PC-9 (cell line): ENCODE measurements around the gene PSG4. TPM values are rescaled to one million over a fixed set of nuclear protein-coding genes. Genes with fewer than 3 reads are reported as not detected.
A peak's percentile ranks its signal among the peaks of the same experiment; 100 is the strongest.
"Not testable (repeated sequence)": the region's sequence is repeated elsewhere in the genome, so short reads cannot be mapped to it uniquely, and the experiment has no call there.

Source experiments
- BruUV-seq: library from RNA; stranded (reverse); fragments of 400-500 nt; replicated peaks from 2 replicates; lab custom pipeline; 2021; lab: Mats Ljungman, UMichigan
- CTCF ChIA-PET: fragments of 300-600 bp; sonication (Branson Sonifier 250); formaldehyde crosslinking; loops from one replicate; lab custom pipeline; 2022; ENCODE audit warnings: antibody characterized with exemption; lab: Charles Lee
- POLR2A ChIA-PET: fragments of 300-600 bp; sonication (Branson Sonifier 250); formaldehyde crosslinking; loops from one replicate; lab custom pipeline; 2022; ENCODE audit warnings: antibody characterized with exemption; ENCODE audit not compliant: unreplicated experiment; lab: Charles Lee
- DNase-seq, 2 experiments: peaks; one replicate each; pipeline versions ENCODE4 v3.0.0 to v3.0.0-alpha.2; 2015 to 2022; ENCODE audit warnings: mixed read lengths in 1 of 2
- H2AFZ ChIP-seq: fragments of 200-600 bp; sonication (generic); 2 replicates; pipeline ENCODE4 v1.8.1; 2017; ENCODE audit warnings: antibody characterized with exemption
- H3F3A ChIP-seq: fragments of 200-600 bp; sonication (generic); 2 replicates; pipeline ENCODE4 v1.8.1; 2017; ENCODE audit warnings: antibody characterized with exemption, mild to moderate bottlenecking, low read depth; ENCODE audit not compliant: insufficient read depth
- H3K27ac ChIP-seq: fragments of 200-600 bp; sonication (generic); 2 replicates; pipeline ENCODE4 v1.6.1; 2016; ENCODE audit warnings: mixed run types
- H3K27me3 ChIP-seq: fragments of 200-600 bp; sonication (generic); 2 replicates; pipeline ENCODE4 v1.6.1; 2016; ENCODE audit warnings: low read depth, mixed run types; ENCODE audit not compliant: insufficient read depth
- H3K36me3 ChIP-seq: fragments of 200-600 bp; sonication (generic); 2 replicates; pipeline ENCODE4 v1.6.1; 2016; ENCODE audit warnings: low read depth, mixed run types
- H3K4me1 ChIP-seq: fragments of 200-600 bp; sonication (generic); replicated peaks from 2 replicates; pipeline ENCODE4 v1.6.1; 2016; ENCODE audit warnings: mixed run types; ENCODE audit not compliant: insufficient read depth
- H3K4me2 ChIP-seq: fragments of 200-600 bp; sonication (generic); 2 replicates; pipeline ENCODE4 v1.6.1; 2017; ENCODE audit warnings: mixed run types
- H3K4me3 ChIP-seq: fragments of 200-600 bp; sonication (generic); 2 replicates; pipeline ENCODE4 v1.6.1; 2016; ENCODE audit warnings: mixed run types
- H3K79me2 ChIP-seq: fragments of 200-600 bp; sonication (generic); 2 replicates; pipeline ENCODE4 v1.6.1; 2017; ENCODE audit warnings: low read depth, mixed run types
- H3K9me2 ChIP-seq: fragments of 200-600 bp; sonication (generic); 2 replicates; pipeline ENCODE4 v1.8.1; 2017; ENCODE audit warnings: mild to moderate bottlenecking; ENCODE audit not compliant: insufficient read depth
- H3K9me3 ChIP-seq: fragments of 200-600 bp; sonication (generic); 2 replicates; pipeline ENCODE4 v1.8.1; 2016; ENCODE audit warnings: low read depth; ENCODE audit not compliant: insufficient read depth
- H4K20me1 ChIP-seq: fragments of 200-600 bp; sonication (generic); 2 replicates; pipeline ENCODE4 v1.8.1; 2017; ENCODE audit not compliant: insufficient read depth
- CTCF ChIP-seq: fragments of 200-600 bp; sonication (generic); conservative IDR thresholded peaks from 2 replicates; pipeline ENCODE4 v1.6.1; 2017; ENCODE audit warnings: mixed run types, antibody characterized with exemption, mild to moderate bottlenecking, moderate library complexity
- EZH2 ChIP-seq: fragments of 200-600 bp; sonication (generic); IDR thresholded peaks from 2 replicates; pipeline ENCODE4 v1.8.0; 2017; ENCODE audit warnings: antibody characterized with exemption, low read depth
- intact Hi-C: fragments of 100-400 bp; cut with micrococcal nuclease; formaldehyde crosslinking; loops from one replicate; pipeline ENCODE4 v1.10.0; 2022; ENCODE audit not compliant: unreplicated experiment
- total RNA-seq: library from RNA; stranded (reverse); gene quantifications from 2 replicates; pipeline ENCODE4 v1.2.3, GENCODE V29; 2021

Gene PSG4
- total RNA-seq, 1 experiment from 2014 or later, result 0.24 TPM

- CTCF ChIA-PET, H3K4me3 ChIP-seq, H3K4me2 ChIP-seq, POLR2A ChIA-PET, H4K20me1 ChIP-seq, H3K36me3 ChIP-seq, H2AFZ ChIP-seq, intact Hi-C loops, BruUV-seq, H3K9me2 ChIP-seq, H3K9me3 ChIP-seq, H3K79me2 ChIP-seq, DNase-seq, H3K27me3 ChIP-seq, H3K27ac ChIP-seq: not testable (repeated sequence)
- H3F3A ChIP-seq, result peaks cover 15% of the 10 kb centered on the region
- peaks cover 37% of the 10 kb centered on the region for H3K4me1 ChIP-seq
These were observed 39.5 kb downstream of the PSG4 start for GRCh38 chr19:43165906-43166305.

- Histone ChIP-seq H3K27ac (peak overlapping the region; percentile 58), H3K4me2 (peak overlapping the region; percentile 44), H3F3A (peaks cover 15% of the 10 kb centered on the region), H3K4me1 (peaks cover 49% of the 10 kb centered on the region)
- H3K36me3 ChIP-seq, H3K9me3 ChIP-seq, DNase-seq, POLR2A ChIA-PET, H3K79me2 ChIP-seq, H3K4me3 ChIP-seq, CTCF ChIA-PET, H2AFZ ChIP-seq, intact Hi-C loops, H3K27me3 ChIP-seq, H3K9me2 ChIP-seq, H4K20me1 ChIP-seq, BruUV-seq: not testable (repeated sequence)
These were observed 42.3 kb downstream of the PSG4 start for GRCh38 chr19:43163135-43163534.

DNA sequence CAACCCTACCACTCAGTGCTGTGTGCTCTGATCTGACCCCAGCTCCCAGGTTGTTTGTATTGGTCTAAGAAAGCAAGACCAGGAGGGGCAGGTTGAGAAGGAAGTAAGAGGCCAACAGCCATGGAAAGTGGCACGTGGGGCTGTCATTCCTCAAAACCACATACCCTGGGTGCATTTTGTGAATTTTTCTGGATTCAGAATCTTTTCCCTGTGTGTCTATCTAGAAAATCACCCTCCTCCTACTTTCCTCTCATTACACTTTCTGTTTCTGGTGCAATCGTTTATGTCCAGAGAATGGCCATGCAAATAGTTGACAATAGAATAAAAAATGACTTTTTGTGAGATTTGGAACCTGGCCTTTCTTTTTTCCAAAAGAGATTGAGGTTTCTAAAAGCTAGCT lies 43.2 kb downstream of the PSG4 start:
- H3K27me3 ChIP-seq, H3K9me2 ChIP-seq, H4K20me1 ChIP-seq, CTCF ChIA-PET, intact Hi-C loops, H3K36me3 ChIP-seq, H3K9me3 ChIP-seq, BruUV-seq, H3K79me2 ChIP-seq, H2AFZ ChIP-seq: not testable (repeated sequence)
- Histone ChIP-seq H3F3A (peaks cover 15% of the 10 kb centered on the region), H3K4me3 (0 out of 2 replicates have a peak overlapping the region, but pooled peaks have one; percentile 33), H3K4me2 (peak overlapping the region; percentile 69), H3K4me1 (peaks cover 49% of the 10 kb centered on the region), H3K27ac (peak overlapping the region; percentile 92)
- DNase-seq, result peak; percentile 35 to 77
- POLR2A ChIA-PET, result interaction anchor here (0.7 kb wide), 1 partner anchor 371 kb away, joined by 3 read pairs; no protein-coding TSS in a partner anchor

DNA sequence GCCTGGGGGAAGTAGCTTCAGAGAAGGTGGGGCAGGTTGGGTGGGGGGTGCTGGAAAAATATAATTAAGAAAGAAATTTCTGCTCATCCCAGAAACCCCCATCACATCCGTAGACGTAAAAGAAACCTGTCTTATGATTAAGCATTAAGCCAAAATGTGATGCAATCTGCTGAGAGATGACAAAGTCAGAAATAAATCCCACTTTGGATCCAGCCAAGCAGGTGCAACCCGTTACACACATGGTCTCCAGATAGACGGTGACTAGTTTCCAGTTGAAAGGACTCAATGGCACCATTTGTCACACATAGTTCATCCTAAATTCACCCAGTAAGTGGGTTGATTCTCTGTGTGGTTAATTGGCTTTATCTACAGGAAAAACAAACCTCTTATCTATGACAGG lies 53.2 kb downstream of the PSG4 start:
- no TSS peak for BruUV-seq
- peak overlapping the region; percentile 52; the same call in 1 of the 2 replicates for H3K27ac ChIP-seq
- POLR2A ChIA-PET, result no interaction called here
- TF ChIP-seq CTCF (no peak), EZH2 (no peak)
- CTCF ChIA-PET, result no interaction called here
- no peaks in the 10 kb centered on the region for H3K36me3 ChIP-seq
- no peaks in the 10 kb centered on the region for H3K9me2 ChIP-seq
- DNase-seq, result peak in 1 of 2 experiments; percentile 73
- H2AFZ ChIP-seq, result no peak overlapping the region
- no peaks in the 10 kb centered on the region for H3K9me3 ChIP-seq
- no peaks in the 10 kb centered on the region for H4K20me1 ChIP-seq
- H3K4me2 ChIP-seq, result peak overlapping the region; percentile 24; the same call in 1 of the 2 replicates
- H3K4me1 ChIP-seq, result peaks cover 41% of the 10 kb centered on the region
- H3K79me2 ChIP-seq, result no peaks in the 10 kb centered on the region
- 0 out of 2 replicates have a peak, but pooled peaks cover 4% of the 10 kb centered on the region for H3F3A ChIP-seq
- intact Hi-C loops, result no loop called here
- H3K27me3 ChIP-seq, result no peaks in the 10 kb centered on the region
- H3K4me3 ChIP-seq, result no peak overlapping the region

- H3K27me3 ChIP-seq, BruUV-seq, H3K36me3 ChIP-seq, H3K4me3 ChIP-seq, H2AFZ ChIP-seq, H3K9me3 ChIP-seq, H3K79me2 ChIP-seq, intact Hi-C loops, CTCF ChIA-PET, H4K20me1 ChIP-seq, H3K9me2 ChIP-seq, POLR2A ChIA-PET, H3F3A ChIP-seq: not testable (repeated sequence)
- H3K27ac ChIP-seq, result peak overlapping the region; percentile 62
- H3K4me1 ChIP-seq, result peaks cover 41% of the 10 kb centered on the region
- peak; percentile 33 to 92 for DNase-seq
- peak overlapping the region; percentile 11 for H3K4me2 ChIP-seq
These were observed 55.6 kb downstream of the PSG4 start for GRCh38 chr19:43149788-43150187.
